ENCODE measurements around the gene CERS1.

GRCh38 chr19:18868380-18869022 is 27.5 kb downstream of the CERS1 start:
- TF ChIP-seq POLR2A (IDR thresholded peaks at IDR 0.05) (no peak), CTCF (IDR thresholded peaks at IDR 0.05) (no peak)

Data from right lobe of liver (tissue), 4 donors.